ENCODE measurements around the gene ABHD2.
"Not testable (repeated sequence)": the region's sequence is repeated elsewhere in the genome, so short reads cannot be mapped to it uniquely, and the experiment has no call there.

ABHD2 gene

DNA sequence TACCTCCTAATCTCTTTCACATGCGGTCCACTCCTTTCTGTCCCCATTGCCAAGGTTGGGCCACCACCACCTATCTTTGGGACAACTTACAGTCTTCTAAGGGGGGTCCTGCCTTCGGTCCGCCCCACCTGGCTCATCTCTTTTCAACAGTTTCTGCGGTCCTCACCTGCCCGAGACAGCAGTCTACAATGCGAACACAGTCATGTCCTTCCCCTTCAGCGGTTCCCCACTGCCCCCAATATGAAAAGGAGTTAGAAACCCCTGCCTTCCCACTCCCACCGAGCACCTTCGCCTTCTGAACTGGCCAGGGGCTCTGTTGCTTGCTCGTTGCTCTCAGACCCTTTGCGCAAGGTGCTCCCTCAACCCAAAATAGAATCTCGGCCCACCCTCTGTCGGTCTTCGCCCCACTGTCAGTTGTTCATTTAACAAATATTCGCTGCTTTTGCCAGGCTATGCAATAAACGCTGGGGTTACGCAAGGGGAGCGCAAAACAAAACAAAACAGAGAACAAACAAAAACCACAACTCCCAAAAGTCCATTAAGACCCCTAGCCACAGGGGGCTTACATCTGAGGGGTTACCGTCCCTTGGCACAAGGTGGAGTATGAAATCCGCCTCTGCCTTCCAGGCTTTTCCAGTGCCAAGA is 154.9 kb downstream of the ABHD2 start:
- DNase-seq = no peak

DNA sequence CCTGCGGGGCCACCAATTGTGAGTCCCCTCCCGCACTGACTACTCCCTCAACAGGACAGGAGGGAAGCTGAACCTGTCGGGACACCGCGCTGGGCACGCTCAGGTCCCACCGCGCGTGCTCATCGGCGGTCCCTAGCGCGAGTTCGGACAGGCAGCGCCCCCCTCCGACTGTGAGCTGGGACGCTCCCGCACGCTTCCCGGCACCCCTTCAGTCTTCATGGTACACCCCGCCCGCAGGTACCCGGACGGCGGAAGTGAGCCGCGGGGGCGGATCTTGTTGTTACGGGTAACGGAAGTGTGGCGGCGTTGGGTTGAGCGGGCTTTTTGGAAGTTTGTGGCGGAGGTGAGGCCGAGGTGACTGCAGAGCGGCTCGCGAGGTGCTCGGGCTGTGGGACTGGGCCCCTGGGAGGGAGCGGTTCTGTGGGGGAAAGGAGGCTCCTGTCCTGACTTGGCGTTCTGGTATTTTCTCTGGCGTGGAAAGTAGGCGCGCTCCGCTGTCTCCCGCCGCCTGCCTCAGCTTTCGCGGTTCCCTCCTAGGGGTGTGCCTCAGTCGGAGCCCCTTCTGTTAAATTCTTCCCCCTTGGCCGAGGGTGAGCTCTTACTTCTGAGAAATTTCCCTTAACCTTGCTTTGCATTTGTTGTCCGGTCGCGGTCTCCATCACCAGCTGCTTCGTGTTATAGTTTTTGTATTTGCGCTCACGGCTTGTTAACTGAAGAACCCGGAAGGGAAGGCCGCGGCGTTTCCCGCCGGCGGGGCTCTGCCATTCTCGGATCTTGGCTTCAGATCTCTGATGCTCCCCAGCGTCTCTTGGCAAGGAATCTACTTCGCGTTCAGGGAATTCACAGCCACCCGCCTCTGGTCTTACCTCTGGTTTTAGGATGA is 155.7 kb downstream of the ABHD2 start, which contains the start of gene FANCI:
TSS of gene FANCI (plus strand) at position 289 of the 883 bp plus-strand sequence. CDS start 3,669 bp downstream, outside the sequence.
- peak; percentile 98 for DNase-seq

DNA sequence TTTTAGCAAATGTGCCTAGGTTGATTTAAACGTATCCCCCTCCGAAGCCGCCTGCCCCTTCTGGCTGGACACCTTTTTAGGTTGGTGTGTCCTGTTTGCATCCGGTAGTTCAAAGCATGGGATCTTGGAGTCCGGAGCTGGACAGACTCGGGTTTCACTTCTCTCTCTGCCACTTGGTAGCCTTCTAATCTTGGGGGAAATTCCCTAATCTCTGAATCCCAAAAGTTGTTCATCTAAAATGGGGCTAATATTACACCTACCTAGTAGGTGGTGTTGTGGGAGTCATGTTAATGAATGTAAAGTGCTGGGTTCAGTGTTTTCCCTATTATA is 156.3 kb downstream of the ABHD2 start:
- DNase-seq = no peak

DNA sequence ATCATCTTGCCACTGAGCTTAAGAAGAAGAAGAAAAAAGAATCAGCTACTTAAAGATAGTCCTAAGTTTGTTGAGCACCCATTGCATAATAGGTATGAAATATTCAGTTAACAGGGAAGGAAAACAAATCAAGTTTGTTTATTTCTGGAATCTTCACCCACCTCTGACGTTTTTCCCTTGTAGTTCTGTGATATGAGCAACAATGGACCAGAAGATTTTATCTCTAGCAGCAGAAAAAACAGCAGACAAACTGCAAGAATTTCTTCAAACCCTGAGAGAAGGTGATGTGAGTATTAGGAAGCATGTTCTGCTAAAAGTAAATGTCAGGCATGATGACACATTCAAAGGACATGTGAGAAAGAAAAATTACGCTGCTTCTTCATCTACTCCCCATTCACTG is 159.2 kb downstream of the ABHD2 start:
- no peak for DNase-seq

DNA sequence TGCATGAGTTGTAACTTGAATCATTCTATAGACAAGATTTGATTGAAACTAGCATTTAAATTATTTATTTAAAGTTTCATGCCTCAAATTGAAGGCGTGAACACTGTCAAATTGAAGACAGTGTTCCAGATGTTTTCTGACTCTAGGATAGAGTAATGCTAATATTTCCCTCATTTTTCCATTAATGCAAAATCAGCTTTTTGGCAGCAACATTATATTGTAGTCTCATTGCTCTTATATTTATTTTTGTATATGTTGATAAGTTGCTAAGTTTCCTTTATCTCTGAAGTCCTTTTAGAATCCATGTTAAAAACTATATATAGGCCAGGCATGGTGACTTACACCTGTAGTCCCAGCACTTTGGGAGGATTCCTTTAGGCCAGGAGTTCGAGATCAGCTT is 160.3 kb downstream of the ABHD2 start:
- no peak for DNase-seq

DNA sequence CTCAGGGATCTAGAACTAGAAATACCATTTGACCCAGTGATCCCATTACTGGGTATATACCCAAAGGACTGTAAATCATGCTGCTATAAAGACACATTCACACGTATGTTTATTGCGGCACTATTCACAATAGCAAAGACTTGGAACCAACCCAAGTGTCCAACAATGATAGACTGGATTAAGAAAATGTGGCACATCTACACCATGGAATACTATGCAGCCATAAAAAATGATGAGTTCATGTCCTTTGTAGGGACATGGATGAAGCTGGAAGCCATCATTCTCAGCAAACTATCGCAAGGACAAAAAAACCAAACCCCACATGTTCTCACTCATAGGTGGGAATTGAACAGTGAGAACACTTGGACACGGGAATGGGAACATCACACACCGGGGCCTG is 161.9 kb downstream of the ABHD2 start:
- DNase-seq = not testable (repeated sequence)
